PC-3 (cell line): ENCODE measurements around the gene PLPP3. TPM values are rescaled to one million over a fixed set of nuclear protein-coding genes. Genes with fewer than 3 reads are reported as not detected.

ENCODE experiments used
- ATAC-seq: fragments of 200-7000 bp; cut with Tn5 transposase; 2 replicates; pipeline ENCODE4 v1.9.1; 2020; ENCODE audit warnings: mild to moderate bottlenecking, moderate library complexity
- BruUV-seq: library from RNA; stranded (reverse); fragments of 400-500 nt; replicated peaks from 2 replicates; lab custom pipeline; 2021; lab: Mats Ljungman, UMichigan
- CTCF ChIA-PET: fragments of 300-600 bp; sonication (Branson Sonifier 250); formaldehyde crosslinking; loops from one replicate; lab custom pipeline; 2022; ENCODE audit warnings: antibody characterized with exemption; lab: Charles Lee
- POLR2A ChIA-PET: fragments of 300-600 bp; sonication (Branson Sonifier 250); formaldehyde crosslinking; loops from one replicate; lab custom pipeline; 2022; ENCODE audit warnings: antibody characterized with exemption; ENCODE audit not compliant: unreplicated experiment; lab: Charles Lee
- DNase-seq: peaks from one replicate; pipeline ENCODE4 v3.0.0-alpha.2; 2015
- H2AFZ ChIP-seq: fragments of 300-600 bp; sonication (generic); 2 replicates; pipeline ENCODE4 v1.6.0; 2016; ENCODE audit warnings: antibody characterized with exemption, low read length
- H3F3A ChIP-seq: fragments of 300-600 bp; sonication (generic); one replicate; pipeline ENCODE4 v1.6.0; 2017; ENCODE audit warnings: antibody characterized with exemption, low read length, control low read depth, mild to moderate bottlenecking; ENCODE audit not compliant: unreplicated experiment
- H3K27ac ChIP-seq: fragments of 300-600 bp; sonication (generic); 2 replicates; pipeline ENCODE4 v1.5.1; 2016; ENCODE audit warnings: mild to moderate bottlenecking, low read length
- H3K27me3 ChIP-seq: fragments of 300-600 bp; sonication (generic); 2 replicates; pipeline ENCODE4 v1.6.1; 2016; ENCODE audit warnings: low read length, mixed read lengths
- H3K36me3 ChIP-seq: fragments of 300-600 bp; sonication (generic); 2 replicates; pipeline ENCODE4 v1.6.1; 2016; ENCODE audit warnings: low read depth, mixed run types, low read length, mixed read lengths
- H3K4me1 ChIP-seq: fragments of 300-600 bp; sonication (generic); 2 replicates; pipeline ENCODE4 v1.5.1; 2016; ENCODE audit warnings: low read length; ENCODE audit not compliant: insufficient read depth
- H3K4me2 ChIP-seq: fragments of 300-600 bp; sonication (generic); 2 replicates; pipeline ENCODE4 v1.6.0; 2016; ENCODE audit warnings: low read length
- H3K4me3 ChIP-seq: fragments of 300-600 bp; sonication (generic); 2 replicates; pipeline ENCODE4 v1.5.1; 2016; ENCODE audit warnings: mild to moderate bottlenecking, low read length, mixed read lengths
- H3K79me2 ChIP-seq: fragments of 300-600 bp; sonication (generic); 2 replicates; pipeline ENCODE4 v1.6.1; 2017; ENCODE audit warnings: low read length, mixed read lengths
- H3K9ac ChIP-seq: fragments of 300-600 bp; sonication (generic); 2 replicates; pipeline ENCODE4 v1.6.0; 2016; ENCODE audit warnings: mild to moderate bottlenecking, low read length
- H3K9me2 ChIP-seq: fragments of 300-600 bp; sonication (generic); replicated peaks from 2 replicates; pipeline ENCODE4 v1.6.1; 2016; ENCODE audit warnings: mixed run types, low read length, mixed read lengths
- H3K9me3 ChIP-seq: fragments of 300-600 bp; sonication (generic); 2 replicates; pipeline ENCODE4 v1.6.1; 2016; ENCODE audit warnings: low read length, mixed read lengths
- H4K20me1 ChIP-seq: fragments of 300-600 bp; sonication (generic); 2 replicates; pipeline ENCODE4 v1.6.1; 2016; ENCODE audit warnings: low read length, mixed read lengths
- CTCF ChIP-seq: fragments of 300-600 bp; sonication (generic); conservative IDR thresholded peaks from 2 replicates; pipeline ENCODE4 v1.5.1; 2017; ENCODE audit warnings: antibody characterized with exemption, low read depth, mild to moderate bottlenecking, low read length
- EZH2 ChIP-seq: fragments of 300-600 bp; sonication (generic); IDR thresholded peaks from one replicate; pipeline ENCODE4 v1.6.1; 2017; ENCODE audit warnings: antibody characterized with exemption, mild to moderate bottlenecking, low read length; ENCODE audit not compliant: unreplicated experiment
- EZH2phosphoT487 ChIP-seq: fragments of 300-600 bp; sonication (generic); IDR thresholded peaks from 2 replicates; pipeline ENCODE4 v1.6.1; 2018; ENCODE audit warnings: mild to moderate bottlenecking, antibody characterized with exemption, low read length, borderline replicate concordance
- intact Hi-C: fragments of 100-400 bp; cut with micrococcal nuclease; formaldehyde crosslinking; loops from 2 replicates; pipeline ENCODE4 v1.9.0; 2023
- total RNA-seq: library from RNA; depleted of rRNA; stranded (reverse); fragments of >200 nt; gene quantifications from 2 replicates; pipeline ENCODE4 v1.2.3, GENCODE V29; 2014

Gene PLPP3
- total RNA-seq, 1 experiment from 2014 or later: 41.0 TPM

DNA sequence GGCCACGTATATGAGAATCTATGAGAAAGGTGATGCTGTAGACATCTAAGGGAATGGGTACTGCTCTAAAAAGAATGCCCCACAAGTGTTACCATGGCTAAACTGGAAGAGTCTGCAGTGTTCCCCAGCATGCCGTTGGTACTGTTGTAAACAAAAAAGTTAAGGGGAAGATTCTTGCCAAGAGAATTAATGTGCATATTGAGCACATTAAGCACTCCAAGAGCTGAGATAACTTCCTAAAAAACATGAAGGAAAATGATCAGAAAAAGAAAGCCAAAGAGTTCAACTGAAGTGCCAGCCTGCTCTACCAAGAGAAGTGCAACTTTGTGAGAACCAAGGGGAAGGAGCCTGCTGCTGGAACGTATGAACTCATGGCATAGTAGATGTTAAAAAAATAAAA is 40.8 kb downstream of the PLPP3 start:
- no TSS peak for BruUV-seq
- Histone ChIP-seq H3K9me2 (no peaks in the 10 kb centered on the region), H4K20me1 (peaks cover 3% of the 10 kb centered on the region; the same call in 1 of the 2 replicates), H3K27ac (no peak overlapping the region), H3K79me2 (peaks cover 55% of the 10 kb centered on the region), H3K9me3 (no peaks in the 10 kb centered on the region), H3K4me1 (peaks cover 19% of the 10 kb centered on the region), H3K9ac (no peak overlapping the region), H3K4me3 (no peak overlapping the region), H3F3A (no peaks in the 10 kb centered on the region), H3K36me3 (peaks cover 25% of the 10 kb centered on the region), H3K27me3 (no peaks in the 10 kb centered on the region), H3K4me2 (no peak overlapping the region), H2AFZ (no peak overlapping the region)
- no peak for DNase-seq
- intact Hi-C loops: no loop called here
- CTCF ChIA-PET: no interaction called here
- ATAC-seq: no peak
- POLR2A ChIA-PET: no interaction called here
- TF ChIP-seq EZH2phosphoT487: no peak

DNA sequence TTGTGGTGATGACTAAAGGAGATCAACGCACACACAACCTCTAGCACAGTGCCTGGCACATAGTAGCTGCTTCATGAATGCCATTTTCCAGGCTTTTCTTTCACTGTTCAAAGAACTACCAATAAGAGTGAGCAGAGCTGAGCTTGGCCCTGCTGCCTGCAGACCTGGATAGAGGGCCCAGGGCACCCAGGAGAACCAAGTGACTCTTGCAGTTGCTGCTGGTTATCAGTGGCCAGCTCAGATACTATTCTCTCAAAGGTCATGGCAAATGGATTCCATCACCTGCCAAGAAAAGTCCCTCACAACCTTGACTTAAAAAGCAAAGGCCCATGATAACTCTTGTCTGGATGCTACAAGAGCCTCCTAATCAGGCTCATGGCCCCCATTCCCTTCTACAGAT is 41.7 kb downstream of the PLPP3 start:
- no peak for ATAC-seq
- peaks cover 26% of the 10 kb centered on the region for H3K36me3 ChIP-seq
- peaks cover 48% of the 10 kb centered on the region for H3K79me2 ChIP-seq
- H3K4me2 ChIP-seq: no peak overlapping the region
- H3F3A ChIP-seq: no peaks in the 10 kb centered on the region
- peaks cover 3% of the 10 kb centered on the region; the same call in 1 of the 2 replicates for H4K20me1 ChIP-seq
- H2AFZ ChIP-seq: no peak overlapping the region
- no peaks in the 10 kb centered on the region for H3K9me2 ChIP-seq
- no peaks in the 10 kb centered on the region for H3K27me3 ChIP-seq
- no peaks in the 10 kb centered on the region for H3K9me3 ChIP-seq
- H3K27ac ChIP-seq: no peak overlapping the region
- H3K9ac ChIP-seq: no peak overlapping the region
- ChIA-PET POLR2A (no interaction called here), CTCF (no interaction called here)
- no TSS peak for BruUV-seq
- no peak for DNase-seq
- peaks cover 22% of the 10 kb centered on the region for H3K4me1 ChIP-seq
- H3K4me3 ChIP-seq: no peak overlapping the region
- TF ChIP-seq EZH2phosphoT487 (no peak), EZH2 (no peak), CTCF (no peak)
- intact Hi-C loops: no loop called here

DNA sequence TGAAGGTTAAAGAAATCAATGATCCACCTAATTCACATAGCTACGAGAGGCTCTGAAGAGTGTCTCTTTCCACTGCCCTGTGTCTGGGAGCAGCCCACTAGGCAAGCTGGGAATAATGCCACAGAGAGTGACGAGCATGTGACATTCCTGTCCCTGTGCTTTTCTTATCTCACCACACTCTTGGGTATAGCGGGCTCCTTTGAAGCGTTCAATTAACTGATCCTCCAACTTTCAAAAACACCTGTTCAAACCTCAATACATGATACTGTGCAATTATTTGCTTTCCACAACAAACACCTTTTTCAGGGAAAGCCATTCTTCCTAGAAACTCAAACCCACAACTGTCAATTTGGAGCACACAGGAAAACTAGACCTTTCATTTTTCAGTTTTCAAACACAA is 43.4 kb downstream of the PLPP3 start:
- Histone ChIP-seq H2AFZ (no peak overlapping the region), H3K4me1 (peaks cover 13% of the 10 kb centered on the region), H3K4me2 (no peak overlapping the region), H3K79me2 (peaks cover 33% of the 10 kb centered on the region), H3K36me3 (peaks cover 32% of the 10 kb centered on the region), H3K9ac (no peak overlapping the region), H3K27me3 (no peaks in the 10 kb centered on the region), H3K9me3 (no peaks in the 10 kb centered on the region), H3K4me3 (no peak overlapping the region), H3K27ac (no peak overlapping the region), H4K20me1 (no peaks in the 10 kb centered on the region; the same call in 1 of the 2 replicates), H3K9me2 (no peaks in the 10 kb centered on the region), H3F3A (no peaks in the 10 kb centered on the region)
- ChIA-PET CTCF (no interaction called here), POLR2A (no interaction called here)
- TF ChIP-seq EZH2 (no peak), EZH2phosphoT487 (no peak), CTCF (no peak)
- TSS peak; percentile 12 for BruUV-seq
- ATAC-seq: no peak
- intact Hi-C loops: no loop called here
- no peak for DNase-seq
